Suppressor macrophage (primary cell): Measurements from ENCODE around the gene MBOAT1.
"Not testable (repeated sequence)": the region's sequence is repeated elsewhere in the genome, so short reads cannot be mapped to it uniquely, and the experiment has no call there.

Experiments
- DNase-seq, 4 experiments: peaks; one replicate each; pipeline ENCODE4 v3.0.0-alpha.2; 2020 to 2022

MBOAT1 gene

DNA sequence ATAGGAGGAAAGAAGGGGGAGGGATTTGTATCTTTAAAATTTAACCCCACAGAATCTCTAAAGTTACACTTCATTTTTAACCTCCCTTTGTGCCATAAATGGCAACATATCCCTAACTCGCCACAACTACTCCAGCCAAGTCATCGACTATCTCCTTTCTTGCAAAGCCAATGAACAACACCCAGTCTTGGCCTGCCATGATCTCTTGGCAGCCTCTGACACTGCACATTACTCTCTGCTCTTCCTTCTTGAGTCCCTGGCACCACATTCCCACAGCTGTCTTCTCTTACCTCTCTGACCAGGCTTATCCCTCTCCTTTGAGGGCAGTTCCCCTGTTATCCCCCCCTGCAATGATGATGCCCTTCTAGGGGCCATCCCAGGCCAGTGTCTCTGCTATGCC, 42.5 kb downstream of the MBOAT1 start:
- peak in 1 of 4 experiments; percentile 6 for DNase-seq

GRCh38 chr6:20169119-20169557, 43.1 kb downstream of the MBOAT1 start:
- DNase-seq = peak; percentile 74 to 91 (median 82)

DNA sequence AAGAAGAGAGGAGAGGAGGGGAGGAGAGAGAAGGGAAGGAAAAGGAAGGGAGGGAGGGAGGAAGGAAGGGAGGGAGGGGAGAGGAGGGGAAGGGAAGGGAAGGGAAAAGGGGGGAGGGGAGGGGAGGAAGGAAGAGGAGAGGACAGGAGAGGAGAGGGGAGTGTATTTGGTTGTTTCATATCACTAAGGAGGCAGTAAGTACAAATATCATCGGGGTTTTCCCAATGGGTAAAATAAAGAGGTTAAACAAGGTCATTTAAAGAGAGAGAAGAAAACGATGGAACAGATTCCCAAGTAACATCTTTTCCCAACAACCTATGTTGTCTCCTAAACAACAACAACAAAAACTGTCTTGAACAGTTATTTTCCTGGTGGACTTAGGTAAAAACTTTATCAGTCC, 43.6 kb downstream of the MBOAT1 start:
- peak in 2 of 4 experiments; percentile 35 to 44 for DNase-seq

DNA sequence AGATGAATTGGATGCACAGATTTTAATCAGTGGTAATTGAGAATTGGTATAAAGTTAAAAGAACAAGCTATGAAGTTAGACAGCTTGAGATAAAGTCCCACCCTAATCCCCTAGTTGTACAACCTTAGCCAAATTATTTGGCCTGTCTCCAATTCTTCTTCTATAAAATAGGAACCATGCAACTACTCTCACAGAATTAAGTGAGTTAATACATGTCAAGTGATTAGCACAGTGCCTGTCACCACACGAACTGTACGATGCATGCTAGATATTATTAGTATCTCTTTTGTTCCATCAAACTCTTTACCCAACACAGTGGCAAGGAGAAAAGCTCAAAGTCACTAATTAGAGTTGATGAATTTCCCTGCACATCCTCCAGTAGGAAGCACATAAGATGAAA, 44.7 kb downstream of the MBOAT1 start:
- DNase-seq = peak in 3 of 4 experiments; percentile 8 to 65 (median 55)

GRCh38 chr6:20166210-20166609, 46.1 kb downstream of the MBOAT1 start:
- DNase-seq = peak; percentile 62 to 83 (median 81)

DNA sequence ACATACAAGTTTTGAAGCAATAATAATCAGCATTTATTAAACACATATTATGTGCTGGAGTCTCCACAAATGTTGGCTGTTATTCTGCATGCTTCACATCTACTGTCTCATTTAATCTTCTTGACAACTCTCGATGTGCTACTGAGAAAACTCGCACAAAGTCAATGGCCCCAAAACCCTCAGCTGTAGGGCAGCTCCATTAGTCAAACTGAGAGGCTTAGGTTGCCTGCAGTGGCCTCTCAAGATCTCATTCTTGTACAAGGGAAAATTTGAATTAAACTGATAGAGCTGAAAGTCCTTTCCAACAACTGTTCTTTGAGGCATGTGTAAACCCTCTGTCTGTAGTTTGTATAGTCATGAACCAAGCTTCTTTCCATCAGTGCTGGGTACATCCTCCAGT, 49.8 kb downstream of the MBOAT1 start:
- no peak for DNase-seq

- DNase-seq = no peak
Measured at GRCh38 chr6:20160541-20161283, 51.6 kb downstream of the MBOAT1 start.

DNA sequence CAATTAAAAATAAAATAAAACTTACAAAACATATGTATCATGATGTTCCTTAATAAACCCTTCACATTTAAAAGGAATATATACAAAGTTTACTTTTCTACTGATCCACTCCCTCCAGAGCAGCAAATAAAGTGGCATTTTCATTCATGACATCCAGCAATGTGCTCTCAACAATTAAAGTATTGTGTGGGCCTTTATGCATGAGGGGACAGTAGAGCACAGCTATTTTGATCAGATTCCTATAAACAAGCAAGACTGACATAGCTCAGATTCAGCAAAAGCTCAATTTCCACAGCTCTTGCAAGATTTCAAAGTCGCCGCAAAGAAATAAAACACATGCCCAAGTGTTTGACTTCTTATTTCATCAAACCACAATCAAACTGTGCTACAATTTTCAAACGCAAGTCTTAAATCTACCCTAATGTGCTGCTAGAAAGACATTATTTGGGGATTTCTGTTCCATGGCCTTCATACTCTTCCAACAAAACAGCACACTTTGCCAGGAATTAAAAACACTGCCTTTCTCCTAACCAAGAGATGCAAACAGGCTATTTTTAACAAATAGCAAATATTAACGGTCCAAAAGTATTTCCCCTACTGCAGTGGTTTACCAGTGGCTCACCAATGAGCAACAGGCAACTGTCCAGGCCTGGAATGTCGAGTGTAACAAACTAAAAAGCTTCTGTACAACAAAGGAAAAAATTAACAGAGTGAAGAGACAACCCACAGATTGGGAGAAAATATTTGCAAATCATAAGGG, 52.3 kb downstream of the MBOAT1 start:
- DNase-seq = no peak

- no peak for DNase-seq
Measured at GRCh38 chr6:20159098-20159497, 53.2 kb downstream of the MBOAT1 start.

DNA sequence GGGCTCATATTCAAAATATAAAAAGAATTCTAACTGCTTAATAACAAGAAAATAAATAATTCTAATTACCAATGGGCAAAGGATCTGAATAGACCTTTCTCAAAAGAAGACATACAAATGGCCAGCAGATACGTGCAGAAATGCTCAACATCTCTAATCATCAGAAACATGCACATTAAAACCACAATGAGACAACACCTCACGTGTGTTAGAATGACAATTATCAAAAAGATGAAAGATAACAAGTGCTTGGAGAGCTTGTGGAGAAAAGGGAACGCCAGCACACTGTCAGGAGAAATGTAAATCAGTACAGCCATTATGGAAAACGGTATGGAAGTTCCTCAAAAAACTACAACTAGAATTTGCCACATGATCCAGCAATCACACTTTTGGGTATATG, 53.6 kb downstream of the MBOAT1 start:
- no peak for DNase-seq

GRCh38 chr6:20156824-20157223, 55.4 kb downstream of the MBOAT1 start:
- DNase-seq = no peak

GRCh38 chr6:20154753-20155152, 57.5 kb downstream of the MBOAT1 start:
- DNase-seq = no peak

DNA sequence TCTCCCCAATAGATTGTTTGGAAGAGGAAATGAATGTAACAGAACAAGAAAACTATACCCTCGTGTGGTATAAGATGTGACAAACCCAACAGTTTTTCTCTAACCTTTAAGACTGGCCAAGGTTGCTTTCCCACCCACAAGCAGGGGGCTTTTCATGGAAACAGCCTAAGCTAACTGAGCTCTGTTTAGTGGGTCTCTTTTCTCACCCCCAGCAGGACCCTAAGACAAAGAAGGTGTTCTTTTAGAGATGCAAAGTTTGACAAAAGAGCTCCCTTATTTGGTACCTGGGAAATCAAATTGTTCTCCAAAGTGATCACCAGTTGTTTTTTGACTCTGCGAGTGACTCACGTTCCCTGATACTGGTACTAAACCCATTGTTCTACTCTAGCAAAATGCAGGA, 59.1 kb downstream of the MBOAT1 start:
- DNase-seq = no peak

DNA sequence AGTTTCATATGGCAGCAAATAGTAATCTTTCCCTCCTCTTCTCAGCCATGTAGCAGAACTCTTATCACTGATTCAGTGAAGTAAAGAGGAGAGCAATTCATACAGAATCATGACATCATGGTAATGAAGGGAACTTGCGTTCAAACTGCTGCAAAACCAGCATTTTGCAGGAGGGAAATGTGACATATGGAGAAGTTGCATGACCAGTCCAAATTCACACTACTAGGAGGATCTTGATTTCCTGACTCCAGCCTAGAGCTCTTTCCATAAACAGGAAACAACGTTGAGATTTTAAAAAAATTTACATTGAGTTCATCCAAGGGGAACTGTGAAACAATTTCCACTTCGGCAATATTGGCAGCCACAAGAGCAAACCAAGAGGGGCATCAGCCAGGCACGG, 63.8 kb downstream of the MBOAT1 start:
- peak; percentile 73 to 93 (median 83) for DNase-seq

GRCh38 chr6:20147469-20147868, 64.8 kb downstream of the MBOAT1 start:
- DNase-seq = no peak

- peak in 3 of 4 experiments; percentile 15 to 34 (median 17) for DNase-seq
Measured at GRCh38 chr6:20146831-20147230, 65.4 kb downstream of the MBOAT1 start.

DNA sequence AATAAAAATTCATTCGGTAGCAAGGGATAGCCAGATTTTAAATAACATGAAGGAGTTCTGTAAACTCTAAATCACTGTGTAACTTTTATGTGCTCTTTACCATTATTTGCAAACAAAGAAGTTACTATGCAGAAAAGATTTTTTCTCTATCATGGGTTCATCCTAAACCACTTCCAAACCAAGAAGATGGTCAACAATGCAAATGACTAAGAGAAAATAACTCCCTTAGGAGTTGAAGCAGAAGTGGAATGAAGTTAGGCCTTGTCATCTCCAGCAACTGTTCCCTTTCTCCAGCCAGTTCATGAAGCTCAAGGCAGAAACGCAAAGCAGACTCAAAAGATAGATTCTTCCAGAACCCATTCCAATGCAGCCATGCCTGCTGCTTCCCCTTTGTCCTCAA, 66.0 kb downstream of the MBOAT1 start:
- DNase-seq = no peak

DNA sequence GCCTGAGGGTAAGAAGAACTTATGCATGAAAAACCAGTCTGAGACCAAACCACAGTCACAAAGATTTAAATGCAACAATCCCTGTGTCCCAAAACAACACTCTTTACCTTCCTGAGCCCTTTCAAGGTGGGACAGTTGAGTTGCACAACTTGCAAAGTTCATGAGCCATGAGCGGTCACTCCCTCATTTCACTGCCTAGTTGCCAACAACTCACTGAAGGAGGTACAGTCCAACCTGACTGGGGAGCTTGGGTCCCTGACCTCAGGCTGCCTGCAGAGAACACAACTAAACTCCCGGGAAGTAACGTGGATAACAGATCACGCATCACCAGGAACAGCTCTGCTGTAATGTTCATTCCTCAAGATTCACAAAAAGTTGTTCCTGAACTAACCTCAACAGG, 69.4 kb downstream of the MBOAT1 start:
- no peak for DNase-seq

GRCh38 chr6:20141931-20142330, 70.3 kb downstream of the MBOAT1 start:
- DNase-seq = no peak

- DNase-seq = not testable (repeated sequence)
Measured at GRCh38 chr6:20139127-20139963, 72.9 kb downstream of the MBOAT1 start.

- DNase-seq = no peak
Measured at GRCh38 chr6:20137837-20138236, 74.4 kb downstream of the MBOAT1 start.

DNA sequence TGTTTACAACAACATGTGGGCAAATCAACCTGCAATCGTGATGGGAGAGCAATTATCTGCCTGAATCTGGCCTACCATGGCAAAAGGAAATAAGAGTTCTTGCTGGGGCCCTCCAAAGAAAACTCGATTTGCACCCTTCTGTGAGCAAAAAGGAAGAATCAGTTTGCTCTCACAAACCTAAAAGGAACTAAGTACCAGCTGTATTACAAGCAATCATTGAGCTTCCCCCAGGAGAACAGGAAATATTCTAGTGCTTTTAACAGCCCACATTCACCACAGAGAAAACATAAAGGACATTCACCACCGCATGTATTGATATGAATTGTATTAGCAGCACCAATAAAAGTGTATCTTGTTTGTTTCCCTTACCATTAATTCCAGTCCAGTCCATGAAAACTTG, 75.0 kb downstream of the MBOAT1 start:
- DNase-seq = peak in 3 of 4 experiments; percentile 7 to 50 (median 18)

- peak in 1 of 4 experiments; percentile 8 for DNase-seq
Measured at GRCh38 chr6:20135677-20136268, 76.5 kb downstream of the MBOAT1 start.
